Right lung (tissue), 5 donors: ENCODE measurements around the gene SLC35E1. TPM values are rescaled to one million over a fixed set of nuclear protein-coding genes. Genes with fewer than 3 reads are reported as not detected.
A peak's percentile ranks its signal among the peaks of the same experiment; 100 is the strongest.

Source experiments
- DNase-seq, 2 donors: peaks; one replicate each; pipeline ENCODE4 v3.0.0-alpha.2; 2013
- polyA plus RNA-seq, 5 donors: library from polyadenylated mRNA; unstranded; fragments of 120-200 nt; gene quantifications; one replicate each; pipeline versions ENCODE4 v1.2.1 to v1.2.3, GENCODE V29; 2013; ENCODE audit warnings: inconsistent platforms in 1 of 5, low replicate concordance in 1 of 5; ENCODE audit not compliant: insufficient read length in 5 of 5, insufficient read depth in 1 of 5

Gene SLC35E1
- polyA plus RNA-seq, 5 donors, result 37.8 to 52.5 (median 43.5) TPM

DNA sequence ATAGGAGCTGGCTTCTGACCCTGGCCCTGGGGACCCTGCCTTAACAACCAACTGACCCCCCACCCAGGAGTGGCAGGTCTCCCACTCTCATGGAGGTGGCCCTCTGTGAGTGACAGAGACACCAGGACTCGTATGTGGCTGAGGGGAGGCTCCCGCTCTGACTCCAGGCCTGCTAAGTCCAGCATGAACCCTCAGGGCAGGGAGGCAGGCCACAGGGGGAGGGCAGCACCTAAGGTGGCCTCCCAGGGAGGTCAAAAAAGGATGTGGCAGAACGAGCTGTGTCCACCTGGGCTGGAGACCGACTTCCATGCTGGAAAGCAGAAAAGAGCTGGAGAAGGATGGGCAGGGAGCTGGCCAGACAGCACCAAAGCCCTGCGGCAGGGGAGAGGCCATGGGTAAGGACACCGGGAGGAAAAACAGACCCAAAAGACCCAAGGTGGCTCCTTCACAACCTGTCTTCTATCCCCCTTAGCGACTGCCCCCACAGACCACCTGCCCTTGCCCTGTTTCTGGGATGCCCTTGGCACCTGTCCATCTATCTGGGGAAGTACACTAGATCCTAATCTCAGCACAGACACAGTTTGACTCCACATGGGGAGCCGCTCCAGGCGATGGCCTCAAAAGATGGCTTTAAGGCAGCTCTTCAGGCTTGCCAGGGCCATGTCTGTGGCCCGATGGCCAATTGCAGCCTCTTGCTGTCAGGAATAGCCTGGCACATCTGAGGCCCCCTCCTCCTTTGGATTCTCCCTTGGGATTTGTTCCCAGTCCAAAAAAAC is 10.5 kb upstream of the SLC35E1 start:
- no peak for DNase-seq

GRCh38 chr19:16581971-16582343 is 9.7 kb upstream of the SLC35E1 start:
- no peak for DNase-seq

- no peak for DNase-seq
Observed at GRCh38 chr19:16581145-16581970, 9.1 kb upstream of the SLC35E1 start.

DNA sequence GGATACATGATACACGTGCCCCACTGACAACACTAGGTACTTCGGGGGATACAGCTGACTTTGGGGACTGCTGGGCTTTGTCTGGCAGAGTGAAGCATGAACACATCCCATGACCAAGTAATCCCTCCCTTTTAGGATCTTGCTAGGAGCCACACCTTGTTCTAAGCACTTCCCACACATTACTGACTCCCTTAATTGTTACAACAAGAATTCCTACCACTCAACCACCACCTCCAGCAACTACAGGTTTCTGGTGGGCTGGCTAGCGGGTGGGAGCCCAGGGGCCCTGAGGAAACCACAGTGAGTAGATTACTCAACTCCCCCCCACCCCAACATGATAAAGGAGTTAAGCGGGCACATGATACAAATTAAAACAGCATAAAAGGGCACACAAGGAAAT is 7.2 kb upstream of the SLC35E1 start:
- DNase-seq, result no peak

GRCh38 chr19:16577531-16577985 is 5.3 kb upstream of the SLC35E1 start:
- DNase-seq, result no peak

GRCh38 chr19:16576690-16577530 is 4.7 kb upstream of the SLC35E1 start:
- DNase-seq, result no peak

- no peak for DNase-seq
Observed at GRCh38 chr19:16575861-16576689, 3.9 kb upstream of the SLC35E1 start.

DNA sequence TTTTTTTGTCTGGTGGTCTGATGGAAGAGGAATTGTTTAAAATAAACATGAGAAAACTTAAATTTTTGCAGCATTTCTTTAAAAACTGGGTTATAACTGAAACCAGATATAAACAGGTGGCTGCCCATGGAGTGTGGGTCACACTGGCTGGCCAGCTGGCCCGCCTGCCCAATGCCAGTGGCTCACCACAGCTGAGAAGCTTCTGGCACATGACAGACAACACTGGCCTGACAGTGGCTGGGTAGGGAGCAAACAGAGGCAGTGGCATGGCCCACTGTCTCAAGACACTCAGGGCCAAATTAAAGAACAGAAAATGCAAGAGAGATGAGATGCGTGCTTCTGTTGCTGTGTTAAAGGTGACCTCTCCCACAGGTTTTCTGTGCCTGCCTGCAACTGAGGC is 3.1 kb upstream of the SLC35E1 start:
- no peak for DNase-seq

DNA sequence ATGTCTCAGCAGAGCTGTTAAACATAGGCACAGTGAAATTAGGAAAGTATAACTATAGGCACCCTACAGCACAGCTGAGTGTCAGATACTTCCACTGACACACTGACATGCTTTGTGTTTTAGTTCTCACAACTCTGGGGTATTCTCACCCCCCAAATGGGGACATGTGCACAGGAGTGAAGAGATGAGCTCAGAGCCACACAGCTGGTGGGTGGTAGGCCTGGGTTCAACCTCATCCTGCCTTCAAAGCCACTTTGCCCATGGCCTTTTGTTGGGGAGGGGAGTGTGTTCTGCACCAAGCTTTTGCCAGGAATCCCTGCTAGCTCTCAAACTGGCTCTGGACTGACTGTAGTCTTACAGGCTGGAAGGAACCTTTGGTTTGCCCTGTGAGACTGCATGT is 1.7 kb upstream of the SLC35E1 start:
- DNase-seq, result no peak

DNA sequence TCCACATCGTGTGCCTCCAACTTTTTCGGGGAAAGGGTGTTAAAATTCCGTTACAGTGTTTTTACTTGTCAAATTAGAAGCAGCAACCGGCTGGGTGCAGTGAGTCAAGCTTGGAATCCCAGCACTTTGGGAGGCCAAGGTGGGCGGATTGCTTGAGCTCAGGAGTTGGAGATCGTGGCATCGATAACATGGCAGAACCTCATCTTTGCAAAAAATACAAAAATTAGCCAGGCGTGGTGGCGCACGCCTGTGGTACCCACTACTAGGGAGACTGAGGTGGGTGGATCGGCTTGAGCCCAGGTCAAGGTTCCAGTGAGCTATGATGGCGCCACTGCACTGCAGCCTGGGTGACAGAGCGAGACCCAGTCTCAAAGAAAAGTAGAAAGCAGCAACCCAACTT is 1.1 kb upstream of the SLC35E1 start:
- no peak for DNase-seq

- no peak for DNase-seq
Observed at GRCh38 chr19:16571822-16572331, 338 bp downstream of the SLC35E1 start.

DNA sequence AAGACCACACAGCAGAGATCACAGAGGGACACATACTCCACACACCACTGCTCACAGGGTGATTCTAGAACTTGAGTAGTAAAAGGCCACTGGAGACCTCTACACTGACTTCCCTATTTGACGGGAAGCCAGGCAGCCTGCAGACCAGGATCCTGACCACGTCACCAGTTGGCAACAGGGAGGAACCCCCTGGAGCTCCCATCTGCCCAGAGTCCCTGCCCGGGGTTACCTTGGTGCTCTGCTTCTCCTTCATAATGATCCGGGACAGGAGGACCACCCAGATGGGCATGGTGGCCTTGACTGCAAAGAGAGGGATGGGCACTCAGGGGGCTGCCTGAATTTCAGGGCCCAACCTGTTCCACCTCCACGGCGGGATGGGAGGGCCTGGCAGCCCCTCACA is 932 bp downstream of the SLC35E1 start:
- no peak for DNase-seq

DNA sequence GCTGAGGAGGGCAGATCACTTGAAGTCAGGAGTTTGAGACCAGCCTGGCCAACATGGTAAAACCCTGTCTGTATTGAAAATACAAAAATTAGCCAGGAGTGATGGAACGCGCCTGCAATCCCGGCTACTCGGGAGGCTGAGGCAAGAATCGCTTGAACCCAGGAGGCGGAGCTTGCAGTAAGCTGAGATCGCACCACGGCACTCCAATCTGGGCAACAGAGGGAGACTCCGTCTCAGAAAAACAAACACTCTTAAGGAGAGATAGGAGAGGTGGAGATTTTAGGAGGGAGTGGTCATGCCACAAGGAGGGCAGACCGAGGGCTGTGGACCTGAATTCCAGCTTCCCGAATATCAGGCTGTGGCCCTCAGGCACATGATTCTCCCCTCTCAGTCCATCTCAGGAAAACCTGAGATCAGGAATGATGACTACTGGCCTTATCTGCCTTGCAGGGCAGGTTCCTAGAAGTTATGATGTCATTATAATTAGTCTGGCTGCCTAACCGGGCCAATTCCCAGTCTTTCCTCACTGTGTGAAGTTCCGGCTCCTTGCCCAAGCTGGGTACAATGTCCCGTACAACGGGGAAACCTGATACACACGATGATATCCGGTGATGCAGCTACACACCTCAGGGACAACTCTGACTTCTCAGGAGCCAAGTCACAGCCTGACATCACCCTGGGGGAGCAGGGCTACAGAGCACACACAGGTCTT is 2.5 kb downstream of the SLC35E1 start:
- no peak for DNase-seq

DNA sequence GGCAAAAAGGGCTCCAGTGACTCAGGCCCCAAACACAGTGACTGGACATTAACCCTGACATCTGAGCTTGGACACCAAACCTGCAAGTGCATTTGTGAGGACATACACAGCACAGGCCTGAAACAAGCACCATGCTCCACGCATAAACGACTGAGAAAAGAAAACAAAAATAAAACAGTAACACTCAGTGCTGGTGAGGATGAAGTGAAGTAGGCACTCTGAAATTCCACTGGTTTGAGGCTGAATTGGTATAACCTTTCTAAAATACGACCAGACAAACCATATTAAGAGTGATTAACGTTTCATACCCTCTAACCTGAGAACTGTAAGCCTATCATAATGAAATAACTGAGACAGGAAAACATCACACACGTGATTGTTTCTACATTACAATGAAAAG is 5.5 kb downstream of the SLC35E1 start:
- DNase-seq, result no peak

- no peak for DNase-seq
Observed at GRCh38 chr19:16566161-16566560, 6.1 kb downstream of the SLC35E1 start.

GRCh38 chr19:16564842-16565241 is 7.4 kb downstream of the SLC35E1 start:
- DNase-seq, result peak in 1 of 2 donors; percentile 26

DNA sequence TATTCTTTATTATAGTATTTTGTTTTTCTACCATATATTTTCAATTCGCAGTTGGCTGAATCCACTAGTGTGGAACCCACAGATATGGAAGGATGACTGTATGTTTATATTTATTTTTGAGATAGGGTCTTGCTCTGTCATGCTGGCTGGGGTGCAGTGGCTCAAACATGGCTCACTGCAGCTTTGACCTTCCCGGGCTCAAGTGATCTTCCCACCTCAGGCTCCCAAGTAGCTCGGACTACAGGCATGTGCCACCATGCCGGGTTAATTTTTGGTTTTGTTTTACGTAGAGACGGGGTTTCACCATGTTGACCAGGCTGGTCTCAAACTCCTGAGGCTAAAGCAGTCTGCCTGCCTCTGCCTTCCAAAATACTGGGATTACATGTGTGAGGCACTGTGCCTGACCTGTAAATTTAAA is 9.6 kb downstream of the SLC35E1 start:
- no peak for DNase-seq

GRCh38 chr19:16561382-16561781 is 10.8 kb downstream of the SLC35E1 start:
- no peak for DNase-seq

DNA sequence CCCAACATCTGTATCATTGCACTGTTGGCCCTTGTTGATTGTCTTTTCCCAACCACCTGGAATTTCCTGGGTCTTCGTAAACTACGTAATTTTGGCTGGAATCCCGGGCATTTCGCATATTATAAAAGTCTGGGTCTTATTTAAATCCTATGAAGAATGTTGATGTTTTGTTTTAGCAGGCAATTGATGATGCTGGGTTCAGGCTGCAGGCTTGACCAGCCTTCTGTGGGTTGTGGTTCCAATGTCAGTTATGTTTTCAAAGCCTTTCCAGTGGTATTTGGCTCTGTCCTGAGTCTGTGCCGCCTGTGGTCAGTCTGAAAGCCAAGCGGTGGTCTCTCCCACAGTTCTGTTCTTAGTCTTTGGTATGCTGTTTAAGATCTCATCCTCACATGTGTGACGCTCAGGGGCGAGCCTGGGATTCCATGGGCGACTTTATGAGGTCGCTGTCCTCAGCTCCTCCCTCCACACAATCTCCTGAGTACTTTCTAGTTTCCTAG is 12.4 kb downstream of the SLC35E1 start:
- DNase-seq, result no peak

DNA sequence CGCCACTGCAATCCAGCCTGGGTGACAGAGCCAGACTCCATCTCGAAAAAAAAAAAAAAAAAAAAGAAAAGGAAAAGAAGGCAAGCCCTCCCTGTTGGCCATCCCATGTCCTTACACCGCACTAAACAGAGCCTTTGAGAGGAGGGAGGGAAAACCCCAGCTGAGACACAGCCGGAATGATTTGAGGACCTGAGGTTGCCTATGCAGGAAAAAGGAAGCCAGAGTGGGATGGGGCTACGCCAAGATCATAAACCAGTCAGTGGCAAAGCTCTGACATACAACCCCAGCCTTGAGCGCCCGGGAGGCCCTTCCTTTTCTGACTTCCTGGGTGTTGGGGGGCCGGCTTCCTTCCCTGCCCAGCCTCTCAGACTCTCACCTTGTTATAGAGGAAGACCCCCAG is 17.4 kb downstream of the SLC35E1 start:
- no peak for DNase-seq
